HG03354 (cell line): Measurements from ENCODE around the gene TLR10.
"Not testable (repeated sequence)": the region's sequence is repeated elsewhere in the genome, so short reads cannot be mapped to it uniquely, and the experiment has no call there.

Experiments
- ATAC-seq: cut with Tn5 transposase; IDR thresholded peaks from one replicate; pipeline ENCODE4 v1.9.1; 2021; ENCODE audit warnings: mild to moderate bottlenecking; ENCODE audit not compliant: unreplicated experiment, poor library complexity, severe bottlenecking

The TLR10 gene

DNA sequence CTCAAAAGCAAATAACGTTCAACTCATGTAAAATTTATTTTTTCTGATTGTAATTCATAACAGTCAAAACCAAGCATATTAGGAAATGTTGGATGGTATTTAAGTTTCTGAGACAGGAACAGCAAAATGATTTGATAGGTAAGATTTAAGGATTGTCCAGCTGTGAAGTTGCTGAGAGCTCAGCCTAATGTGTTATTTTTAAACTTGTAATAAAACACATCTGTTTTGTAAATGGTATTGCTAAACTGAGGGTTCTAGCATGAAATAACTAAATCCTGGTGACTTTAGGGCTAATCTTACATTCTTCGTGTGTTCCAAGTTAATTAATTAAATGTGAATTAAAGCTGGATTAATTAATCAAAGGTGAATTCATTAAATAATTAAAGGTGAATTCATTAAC lies 13.3 kb downstream of the TLR10 start:
- peak; percentile 18 for ATAC-seq

DNA sequence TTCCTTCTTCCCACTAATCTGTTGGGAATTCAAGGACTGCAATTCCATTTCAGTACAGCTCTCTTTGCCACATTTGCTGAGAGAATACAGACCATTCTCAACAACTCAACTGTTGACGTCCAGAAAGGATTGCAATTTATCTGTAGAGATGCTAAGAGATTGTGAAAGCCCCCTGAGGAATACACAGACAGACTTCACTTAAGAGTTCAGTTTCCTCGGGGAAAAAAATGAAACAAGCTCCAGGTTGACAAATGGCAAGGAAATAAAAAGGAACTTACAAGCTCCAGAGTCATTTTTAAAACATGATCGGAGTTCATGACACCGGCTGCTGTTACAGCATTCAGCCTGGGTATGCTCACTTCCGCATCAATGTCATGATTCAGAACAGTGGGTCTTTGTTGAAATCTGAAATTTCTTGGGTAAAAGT lies 13.8 kb downstream of the TLR10 start:
- ATAC-seq, result peak; percentile 59

DNA sequence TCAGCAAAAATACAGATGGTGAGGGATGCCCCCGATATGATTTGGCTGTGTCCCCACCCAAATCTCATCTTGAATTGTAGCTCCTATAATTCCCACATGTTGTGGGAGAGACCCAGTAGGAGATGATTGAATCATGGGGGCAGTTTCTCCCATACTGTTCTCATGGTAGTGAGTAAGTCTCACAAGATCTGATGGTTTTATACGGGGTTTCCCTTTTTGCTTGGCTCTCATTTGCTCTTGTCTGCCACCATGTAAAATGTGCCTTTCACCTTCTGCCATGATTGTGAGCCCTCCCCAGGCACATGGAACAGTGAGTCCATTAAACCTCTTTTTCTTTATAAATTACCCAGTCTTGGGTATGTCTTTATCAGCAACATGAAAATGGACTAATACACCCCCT lies 15.8 kb downstream of the TLR10 start:
- not testable (repeated sequence) for ATAC-seq

DNA sequence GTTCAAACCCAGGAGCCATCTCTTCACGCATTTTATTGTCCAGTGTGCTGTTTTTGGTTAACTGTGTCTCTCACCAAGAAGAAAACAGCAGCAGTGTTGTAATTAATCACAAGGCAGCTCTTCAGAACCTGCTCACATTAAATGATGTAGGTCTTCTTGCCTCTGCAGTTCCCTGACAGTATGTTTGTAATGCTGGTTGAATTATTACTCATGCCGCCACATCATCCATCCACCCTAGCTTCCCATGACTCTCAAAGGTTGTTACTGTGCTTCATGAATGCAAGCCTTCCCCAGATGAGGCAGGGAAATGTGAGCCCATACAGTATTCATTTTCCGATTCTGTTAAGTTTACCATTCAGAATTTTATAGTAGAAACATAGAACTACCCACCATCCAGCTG lies 17.4 kb downstream of the TLR10 start:
- no peak for ATAC-seq

DNA sequence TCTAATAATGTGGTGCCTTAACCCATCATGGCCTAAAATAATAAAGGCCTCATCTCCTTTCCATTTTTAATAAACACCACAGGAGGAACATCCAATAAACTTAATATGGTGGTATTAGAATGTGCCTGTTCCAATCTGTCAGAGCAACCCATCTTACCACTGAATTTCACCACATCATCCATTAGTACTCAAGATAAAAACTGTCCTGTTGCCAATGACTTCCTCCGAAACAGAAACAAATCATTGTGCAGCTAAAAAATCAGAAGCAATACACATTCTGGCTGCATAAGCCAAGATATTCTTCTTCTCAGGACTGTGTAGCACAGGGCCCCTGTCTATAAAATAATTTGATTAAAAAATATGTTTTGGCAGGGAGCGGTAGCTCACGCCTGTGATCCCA lies 18.5 kb downstream of the TLR10 start:
- ATAC-seq, result no peak

DNA sequence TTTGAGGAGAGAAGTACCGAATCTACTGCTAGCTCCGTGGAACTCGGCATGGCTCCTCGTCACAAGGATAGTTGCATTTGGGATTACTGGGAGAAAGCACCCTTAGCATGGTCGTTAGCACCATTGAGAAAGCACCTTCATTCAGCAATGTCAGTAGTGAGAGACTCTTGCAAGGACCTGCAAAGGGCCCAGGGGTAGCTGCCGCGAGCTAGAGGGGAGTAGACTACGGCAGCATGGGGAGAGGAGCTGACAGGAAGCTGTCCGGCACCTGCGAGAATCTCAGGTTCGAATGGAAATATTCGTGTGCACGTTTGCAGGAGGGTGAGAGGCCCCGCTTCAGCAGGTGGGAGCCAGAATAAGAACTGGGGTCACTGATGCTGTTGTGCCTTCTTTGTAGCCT lies 20.2 kb downstream of the TLR10 start:
- ATAC-seq, result peak; percentile 49

DNA sequence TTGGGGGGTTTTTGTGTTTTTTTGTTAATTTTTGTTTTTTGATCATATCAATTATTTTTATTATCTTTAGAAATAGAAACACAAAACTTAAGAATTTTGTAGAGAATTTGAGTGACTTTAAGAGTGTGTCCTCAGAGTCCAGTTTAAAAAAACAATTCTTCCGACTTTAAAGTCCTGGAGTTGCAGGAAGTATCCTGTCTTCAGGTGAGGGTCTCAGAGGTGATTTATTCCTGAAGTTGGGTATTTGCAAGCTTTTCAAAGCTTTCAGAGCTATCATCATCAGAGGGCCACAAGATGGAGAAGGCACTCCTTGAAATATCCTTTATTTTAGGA lies 23.0 kb downstream of the TLR10 start:
- ATAC-seq, result no peak

DNA sequence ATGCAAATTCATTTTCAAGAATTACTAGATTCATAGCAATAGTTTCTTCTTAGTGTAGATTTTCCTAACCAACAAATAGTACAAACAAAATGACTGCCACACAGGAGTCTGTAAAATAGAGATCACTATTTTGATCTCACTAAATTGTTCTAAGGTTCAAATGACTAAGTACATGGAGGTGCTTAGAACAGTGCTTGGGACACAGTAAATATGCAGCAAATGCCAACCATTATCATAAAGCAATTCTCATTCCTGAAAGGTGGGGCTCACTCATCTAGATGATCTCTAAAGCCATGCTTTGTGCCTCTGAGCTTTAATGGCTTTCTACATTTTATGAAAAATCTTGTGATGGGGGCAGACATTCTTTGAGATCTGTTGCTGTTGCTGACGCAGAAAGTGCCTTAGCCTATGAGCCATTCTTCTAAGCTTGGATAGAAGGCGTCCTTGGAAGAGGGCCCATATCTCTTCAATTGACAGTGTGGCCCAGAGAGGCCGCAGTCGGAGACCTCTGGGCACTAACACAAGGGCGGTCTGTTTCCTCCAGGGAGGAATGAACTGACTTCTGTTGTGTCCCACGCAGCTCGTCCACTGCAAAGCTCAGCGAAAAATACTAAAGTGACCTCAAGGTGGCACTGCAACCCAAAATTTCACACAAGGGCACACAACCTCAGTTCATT lies 23.5 kb downstream of the TLR10 start:
- no peak for ATAC-seq

DNA sequence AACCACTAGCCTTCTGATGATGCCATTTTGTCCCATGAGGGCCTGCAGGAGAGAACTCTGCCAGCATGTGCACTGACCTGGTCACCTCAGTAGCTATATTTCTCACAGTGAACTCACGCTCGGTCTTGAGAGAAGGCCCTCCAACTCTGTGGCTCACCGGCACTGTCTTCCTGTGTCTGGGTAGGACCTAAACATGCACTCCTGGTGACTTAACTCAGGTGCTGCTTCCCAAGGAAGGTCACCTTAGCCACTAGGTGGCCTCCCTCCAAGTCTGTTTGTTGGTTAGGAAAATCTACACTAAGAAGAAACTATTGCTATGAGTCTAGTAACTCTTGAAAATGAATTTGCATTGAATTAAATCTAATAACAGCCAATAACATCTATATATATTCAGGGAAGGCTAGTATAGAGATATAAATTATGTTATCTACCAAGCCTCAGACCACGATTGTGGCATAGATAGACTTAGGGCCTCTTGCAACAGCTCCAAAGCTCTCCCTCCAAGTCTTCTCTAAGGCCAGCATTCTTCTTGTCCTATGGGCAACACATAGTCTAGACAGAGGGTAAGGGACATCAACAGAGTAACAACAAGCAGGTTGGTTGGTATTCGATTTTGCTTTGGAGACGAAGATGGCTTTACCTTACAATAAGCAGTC lies 24.7 kb downstream of the TLR10 start:
- no peak for ATAC-seq

DNA sequence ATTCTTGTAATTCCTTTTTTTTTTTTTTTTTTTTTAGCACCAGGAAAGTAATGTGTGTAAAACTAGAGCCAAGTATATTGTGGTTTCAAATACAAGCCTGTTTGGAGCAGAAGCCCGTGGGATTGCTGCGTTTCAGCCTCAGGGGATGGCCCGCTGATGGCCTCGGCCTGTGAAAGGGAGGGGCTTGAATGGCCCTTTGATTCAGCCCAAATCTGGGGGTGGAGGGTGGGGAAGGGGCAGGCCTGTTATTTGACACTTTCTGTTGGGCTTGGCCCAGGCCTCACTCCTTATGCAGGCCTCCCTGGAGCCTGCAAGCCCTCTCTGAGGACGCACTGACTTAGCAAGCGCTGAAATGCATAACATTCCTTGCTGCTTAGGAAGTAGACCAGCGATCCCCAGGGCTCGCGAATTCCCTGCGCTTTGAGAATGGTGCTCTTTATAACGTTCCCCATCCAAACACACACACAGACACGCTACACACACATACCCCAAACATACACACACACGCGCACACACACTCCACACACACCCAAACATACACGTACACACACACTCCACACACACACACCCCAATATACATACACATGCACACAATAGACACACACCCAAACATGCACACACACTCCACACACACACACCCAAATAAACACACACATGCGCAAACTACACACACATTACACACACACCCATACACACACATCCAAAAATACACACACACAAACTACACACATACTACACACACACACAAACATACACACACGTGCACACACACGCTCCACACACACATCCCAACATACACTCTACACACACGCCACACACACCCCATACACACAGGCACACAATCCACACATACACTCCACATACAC lies 29.6 kb downstream of the TLR10 start:
- no peak for ATAC-seq

DNA sequence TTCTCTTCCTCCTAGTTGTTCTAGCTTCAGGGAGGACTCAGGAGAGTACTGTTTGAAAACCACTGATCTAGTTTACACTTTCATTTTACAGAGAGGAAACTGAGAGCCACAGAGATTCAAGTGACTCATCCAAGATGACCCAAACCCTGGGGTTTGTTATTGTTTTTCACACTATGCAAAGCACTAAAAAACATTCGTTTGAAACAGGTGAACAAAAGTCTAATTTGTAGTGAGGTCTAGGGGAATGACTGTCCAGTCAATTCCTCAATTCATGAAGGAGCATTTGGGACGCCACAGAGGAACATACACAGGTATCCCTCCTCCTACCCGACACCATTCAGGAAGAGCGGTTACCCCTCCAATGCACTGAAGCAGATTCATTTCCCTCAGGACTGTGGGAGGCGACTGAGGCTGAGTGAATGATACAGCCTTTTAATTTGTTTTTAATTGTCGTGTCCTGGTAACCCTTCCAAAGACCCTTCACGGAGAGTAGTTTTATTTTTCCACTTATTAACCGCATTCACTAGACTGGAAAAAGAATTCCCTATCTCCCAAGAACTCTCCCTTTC lies 30.3 kb downstream of the TLR10 start:
- ATAC-seq, result peak; percentile 94

DNA sequence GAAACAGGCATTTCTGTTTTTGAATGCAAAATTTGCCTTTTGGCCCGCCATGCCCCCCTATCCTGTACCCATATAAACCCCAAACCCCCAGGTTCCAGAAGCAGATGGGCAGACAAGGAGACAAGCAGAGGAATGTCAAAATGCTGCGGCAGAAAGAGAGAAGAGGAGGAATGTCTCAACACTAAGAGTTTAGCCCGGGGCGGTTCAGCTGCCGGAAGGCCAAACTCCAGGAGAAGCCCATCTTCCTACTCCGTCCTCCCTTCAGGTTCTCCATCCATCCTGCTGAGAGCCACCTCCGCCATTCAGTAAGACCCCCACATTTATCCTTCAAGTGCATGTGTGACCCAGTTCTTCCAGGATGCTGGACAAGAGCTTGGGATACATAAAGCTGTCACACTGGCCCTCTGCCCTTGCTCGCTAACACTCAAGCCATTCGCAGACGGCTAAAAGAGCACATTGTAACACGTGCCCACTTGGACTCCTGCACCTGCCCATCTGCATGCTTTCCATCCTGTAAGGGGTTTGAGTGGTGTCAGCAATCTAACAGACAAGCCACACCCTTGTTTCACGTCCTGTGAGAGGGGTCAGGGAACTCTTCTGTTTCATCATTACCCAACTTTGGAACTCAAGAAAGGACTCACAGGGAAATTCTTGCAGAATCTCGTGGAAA lies 31.3 kb downstream of the TLR10 start:
- no peak for ATAC-seq

DNA sequence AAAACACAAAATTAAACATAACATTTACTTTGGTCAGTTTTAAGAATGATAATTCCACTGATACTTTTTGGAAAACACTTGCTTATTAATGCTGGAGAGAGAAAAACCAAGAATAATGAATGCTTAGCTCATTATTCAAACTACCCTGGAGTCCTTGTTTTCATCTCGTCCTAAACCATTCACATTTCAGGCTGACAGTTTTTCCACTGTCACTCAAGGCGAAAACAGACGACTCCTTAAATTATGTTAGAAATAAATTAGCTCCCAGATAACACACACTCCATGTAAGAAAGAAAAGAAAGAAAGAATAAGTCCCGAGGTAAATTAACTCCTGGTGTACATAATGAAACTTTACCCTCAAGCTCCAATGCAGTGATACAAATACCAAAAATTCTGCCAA lies 33.5 kb downstream of the TLR10 start:
- no peak for ATAC-seq

DNA sequence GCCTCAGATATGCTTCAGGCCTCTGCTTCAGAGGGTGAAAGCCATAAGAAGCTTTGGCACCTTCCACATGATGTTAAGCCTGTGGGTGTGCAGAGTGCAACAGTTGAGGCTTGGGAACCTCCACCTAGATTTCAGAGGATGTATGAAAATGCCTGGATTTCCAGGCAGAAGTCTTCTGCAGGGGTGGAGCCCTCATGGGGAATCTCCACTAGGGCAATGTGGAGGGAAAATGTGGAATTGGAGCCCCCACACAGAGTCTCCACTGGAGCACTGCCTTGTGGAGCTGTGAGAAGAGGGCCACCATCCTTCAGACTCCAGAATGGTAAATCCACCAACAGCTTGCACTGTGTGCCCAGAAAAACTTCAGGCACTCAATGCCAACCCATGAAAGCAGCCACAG lies 35.2 kb downstream of the TLR10 start:
- no peak for ATAC-seq

DNA sequence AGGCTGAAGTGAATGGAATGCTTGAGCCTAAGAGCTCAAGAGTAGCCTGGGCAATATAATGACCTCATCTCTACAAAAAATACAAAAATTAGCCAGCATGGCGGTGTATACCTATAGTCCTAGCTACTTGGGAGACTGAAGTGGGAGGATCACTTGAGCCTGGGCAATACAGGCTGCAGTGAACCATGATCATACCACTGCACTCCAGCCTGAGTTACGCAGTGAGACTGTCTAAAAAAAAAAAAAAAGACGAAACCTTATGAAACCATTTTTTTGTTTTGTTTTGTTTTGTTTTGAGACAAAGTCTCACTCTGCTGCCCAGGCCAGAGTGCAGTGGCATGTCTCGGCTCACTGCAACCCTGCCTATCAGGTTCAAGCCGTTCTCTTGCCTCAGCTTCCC lies 36.9 kb downstream of the TLR10 start:
- no peak for ATAC-seq

DNA sequence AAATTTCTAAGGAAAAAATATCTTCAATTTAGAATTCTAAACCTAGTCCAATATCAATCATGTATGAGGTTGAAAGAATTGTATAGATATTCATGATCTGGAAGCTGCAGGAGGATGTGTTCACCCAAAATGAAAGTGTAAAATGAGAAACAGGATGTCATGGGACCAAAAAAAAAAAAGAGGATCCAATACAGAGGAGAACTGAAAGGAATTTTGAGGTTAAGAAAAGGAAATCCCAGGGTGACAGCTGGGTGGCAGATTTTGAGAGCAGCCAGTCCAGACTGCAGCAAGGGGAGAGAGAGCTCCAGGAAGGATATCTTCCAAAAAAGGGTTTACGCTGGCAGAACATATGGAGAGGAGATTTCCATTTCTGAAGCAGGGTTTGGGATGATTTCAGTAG lies 38.9 kb downstream of the TLR10 start:
- ATAC-seq, result no peak

DNA sequence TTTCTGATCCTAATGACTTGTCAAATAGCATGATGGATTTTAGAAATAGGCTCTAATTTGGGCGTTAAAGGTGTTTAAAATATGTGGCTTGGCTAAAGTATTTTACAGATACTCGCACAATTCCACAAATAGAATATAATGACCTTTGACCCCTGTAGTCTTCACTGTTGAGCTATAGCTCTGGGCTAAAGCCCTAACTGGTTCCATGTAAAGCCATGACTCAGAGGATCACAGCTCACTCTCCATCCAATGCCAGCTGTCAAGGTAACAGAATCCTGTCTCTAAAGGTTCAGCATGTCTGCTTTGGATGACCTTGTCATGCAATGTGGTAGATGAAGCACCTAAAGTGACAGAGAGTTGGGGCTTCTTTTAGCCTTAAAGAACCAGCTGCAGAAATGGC lies 42.5 kb downstream of the TLR10 start:
- ATAC-seq, result no peak

DNA sequence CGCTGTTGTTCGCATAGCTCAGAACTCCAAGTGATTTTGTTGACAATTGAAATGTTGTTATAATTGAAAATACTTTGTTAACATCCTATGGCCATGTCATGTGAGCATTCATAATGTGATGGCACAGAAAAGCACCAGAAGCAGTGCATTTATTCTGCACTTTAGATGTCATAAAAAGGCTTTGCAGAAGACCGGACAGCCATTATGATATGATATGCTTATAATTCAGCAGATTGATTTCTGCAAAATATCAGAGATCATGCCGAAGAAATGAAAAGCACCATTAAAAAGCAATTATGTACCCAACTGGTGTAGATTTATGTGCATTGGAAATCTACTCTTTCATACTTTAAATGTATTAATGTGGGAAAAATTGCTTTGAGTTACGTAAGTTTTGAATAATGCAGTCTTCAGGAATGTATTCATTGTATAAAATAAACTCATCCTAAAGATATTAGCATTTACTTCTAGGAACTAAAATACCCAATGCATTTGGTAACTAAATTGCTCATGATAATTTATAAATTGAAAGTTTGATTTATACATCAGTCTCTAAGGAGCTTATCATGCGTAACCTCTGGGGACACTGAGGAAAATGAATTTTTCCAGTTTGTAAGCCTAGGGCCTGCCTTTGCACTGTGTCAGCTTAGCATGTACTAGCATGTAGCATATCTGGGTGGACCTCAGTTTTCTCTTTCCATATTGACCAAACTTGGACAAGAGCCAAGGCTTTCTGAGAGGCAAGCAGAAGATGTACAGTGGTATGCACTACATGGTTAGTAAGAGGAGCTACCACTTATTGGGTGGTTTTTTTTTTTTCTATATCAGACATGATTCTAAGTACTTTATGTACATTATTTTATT lies 43.6 kb downstream of the TLR10 start:
- ATAC-seq, result no peak

DNA sequence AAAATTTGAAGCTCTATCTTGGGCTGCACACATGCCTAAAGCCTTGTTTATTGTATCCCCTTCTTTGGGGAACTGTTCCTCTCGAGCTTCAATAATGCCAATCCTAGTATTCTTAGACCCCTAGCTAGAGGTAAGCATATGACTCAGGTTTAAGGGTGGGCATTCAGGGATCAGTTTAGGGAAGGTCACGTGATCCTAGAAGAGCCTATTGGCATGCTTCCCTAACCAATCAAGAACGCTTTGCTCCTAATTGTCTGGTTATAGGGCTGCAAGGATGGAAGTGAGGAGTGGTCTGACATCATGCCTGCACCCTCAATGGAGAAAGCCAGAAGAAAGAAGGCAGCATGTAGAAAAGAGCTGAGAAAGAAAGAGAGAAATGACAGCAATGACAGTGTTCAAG lies 46.9 kb downstream of the TLR10 start:
- ATAC-seq, result no peak
